H1 (cell line): ENCODE results near the gene FITM1. TPM values are rescaled to one million over a fixed set of nuclear protein-coding genes. Genes with fewer than 3 reads are reported as not detected.

Experiments
- CBX5 ChIP-seq: fragments of 300-800, 300-1000 bp; sonication (generic); IDR thresholded peaks from 2 replicates; pipeline ENCODE4 v1.7.1; 2016; ENCODE audit warnings: antibody characterized with exemption, low read length, low read depth
- CHD7 ChIP-seq: fragments of 300-600 bp; sonication (generic); IDR thresholded peaks from 2 replicates; pipeline ENCODE4 v1.7.1; 2012; ENCODE audit warnings: low read length, moderate library complexity, mild to moderate bottlenecking, inconsistent platforms; ENCODE audit not compliant: insufficient replicate concordance
- EP300 ChIP-seq, 2 experiments: IDR thresholded peaks; 1 replicate in 1 of 2; 2 replicates in 1 of 2; pipeline ENCODE4 v1.6.1; 2011 to 2012; ENCODE audit warnings: low read depth in 2 of 2, low read length in 2 of 2, mild to moderate bottlenecking in 2 of 2, borderline replicate concordance in 1 of 2, inconsistent platforms in 1 of 2, moderate library complexity in 1 of 2
- FOSL1 ChIP-seq: IDR thresholded peaks from 2 replicates; pipeline ENCODE4 v1.6.1; 2011; ENCODE audit warnings: mild to moderate bottlenecking, low read depth, low read length, moderate library complexity; ENCODE audit not compliant: insufficient read depth
- MAX ChIP-seq: IDR thresholded peaks from 2 replicates; pipeline ENCODE4 v1.6.1; 2012; ENCODE audit warnings: inconsistent platforms
- POLR2AphosphoS5 ChIP-seq: IDR thresholded peaks from 2 replicates; pipeline ENCODE4 v1.6.1; 2011; ENCODE audit warnings: low read depth, low read length
- RFX5 ChIP-seq: IDR thresholded peaks from 2 replicates; pipeline ENCODE4 v1.6.1; 2011; ENCODE audit warnings: low read depth, low read length, improper control_type of control experiment, borderline replicate concordance
- SAP30 ChIP-seq: fragments of 300-600 bp; sonication (generic); IDR thresholded peaks from 2 replicates; pipeline ENCODE4 v1.7.1; 2012; ENCODE audit warnings: low read length, moderate library complexity, mild to moderate bottlenecking, inconsistent platforms; ENCODE audit not compliant: insufficient read depth, insufficient replicate concordance
- SIRT6 ChIP-seq: IDR thresholded peaks from one replicate; pipeline ENCODE4 v1.7.1; 2012; ENCODE audit warnings: low read length, inconsistent platforms
- TAF1 ChIP-seq: IDR thresholded peaks from 2 replicates; pipeline ENCODE4 v1.6.1; 2011; ENCODE audit warnings: mild to moderate bottlenecking, low read depth, low read length
- ZNF274 ChIP-seq: IDR thresholded peaks from 2 replicates; pipeline ENCODE4 v1.7.0; 2012; ENCODE audit warnings: low read length, borderline replicate concordance; ENCODE audit errors: extremely low read depth
- polyA plus RNA-seq, 7 experiments: library from polyadenylated mRNA; depleted of rRNA in 3 of 7; stranded (reverse) in 5 of 7; unstranded in 2 of 7; fragments of >200 nt in 5 of 7; fragments of 200-250 nt in 2 of 7; gene quantifications; 1 replicate in 5 of 7; 2 replicates in 1 of 7; 4 replicates in 1 of 7; pipeline versions ENCODE4 v1.2.1 to v1.2.3, GENCODE V29; 2011 to 2013; ENCODE audit warnings: missing spikeins in 2 of 7, mixed read lengths in 2 of 7
- total RNA-seq: library from RNA; stranded (reverse); fragmentation: NEBNext Ultra II Directional; extraction: Animal tissue kit (Norgen Biotek cat#: 25700); gene quantifications from 2 replicates; pipeline ENCODE4 v1.2.1, GENCODE V29; 2021

FITM1 gene
- total and polyA plus RNA-seq, 2 of the 8 experiments (the other 6 are each of a cell fraction or from before 2014, with no cell fraction given), result 0.53 to 0.76 TPM

GRCh38 chr14:24146453-24146977 lies 16.1 kb downstream of the FITM1 start, which contains the start of gene PSME2 (continued):
- no peak; the same call in 1 of the 2 replicates for TF ChIP-seq MAX
- TF ChIP-seq RFX5, result no peak
- no peak for TF ChIP-seq FOSL1
- TF ChIP-seq ZNF274, result no peak
- TF ChIP-seq TAF1, result peak; percentile 73; the same call in 1 of the 2 replicates
- TF ChIP-seq CHD7, result no peak
- TF ChIP-seq SIRT6, result no peak
- no peak for TF ChIP-seq CBX5
- peak; percentile 17; the same call in 1 of the 2 replicates for TF ChIP-seq POLR2AphosphoS5
- no peak for TF ChIP-seq SAP30
- TF ChIP-seq EP300 (IDR thresholded peaks at IDR 0.05; ENCODE audit: borderline replicate concordance in 1 of 2, low read depth in 2 of 2, low read length in 2 of 2), result 0 out of 3 replicates have a peak, but pooled peaks of 1 of the 2 experiments have one; percentile 22
